Measurements from ENCODE around the gene POLA1.

Gene POLA1

GRCh38 chrX:24877854-24878650, 184.3 kb downstream of the POLA1 start:
- no peak for DNase-seq (ENCODE audit: low read depth in 2 of 2)

- DNase-seq (ENCODE audit: low read depth in 2 of 2), result no peak
Observed at GRCh38 chrX:24879679-24880078, 186.0 kb downstream of the POLA1 start.

- no peak for DNase-seq (ENCODE audit: low read depth in 2 of 2)
Observed at GRCh38 chrX:24886916-24887315, 193.2 kb downstream of the POLA1 start.

- DNase-seq (ENCODE audit: low read depth in 2 of 2), result no peak
Observed at GRCh38 chrX:24890677-24891076, 197.0 kb downstream of the POLA1 start.

- DNase-seq (ENCODE audit: low read depth in 2 of 2), result no peak
Observed at GRCh38 chrX:24899391-24899790, 205.7 kb downstream of the POLA1 start.

- no peak for DNase-seq (ENCODE audit: low read depth in 2 of 2)
Observed at GRCh38 chrX:24900234-24900633, 206.5 kb downstream of the POLA1 start.

- DNase-seq (ENCODE audit: low read depth in 2 of 2), result no peak
Observed at GRCh38 chrX:24902806-24903205, 209.1 kb downstream of the POLA1 start.

GRCh38 chrX:24918715-24919114, 225.0 kb downstream of the POLA1 start:
- no peak for DNase-seq (ENCODE audit: low read depth in 2 of 2)

GRCh38 chrX:24920769-24921168, 227.1 kb downstream of the POLA1 start:
- no peak for DNase-seq (ENCODE audit: low read depth in 2 of 2)

- DNase-seq (ENCODE audit: low read depth in 2 of 2), result no peak
Observed at GRCh38 chrX:24925430-24925829, 231.7 kb downstream of the POLA1 start.

- DNase-seq (ENCODE audit: low read depth in 2 of 2), result no peak
Observed at GRCh38 chrX:24927372-24927771, 233.7 kb downstream of the POLA1 start.

GRCh38 chrX:24928114-24928513, 234.4 kb downstream of the POLA1 start:
- no peak for DNase-seq (ENCODE audit: low read depth in 2 of 2)

GRCh38 chrX:24934279-24934678, 240.6 kb downstream of the POLA1 start:
- DNase-seq (ENCODE audit: low read depth in 2 of 2), result no peak

- DNase-seq (ENCODE audit: low read depth in 2 of 2), result no peak
Observed at GRCh38 chrX:24945009-24945408, 251.3 kb downstream of the POLA1 start.

GRCh38 chrX:24946369-24946768, 252.7 kb downstream of the POLA1 start:
- no peak for DNase-seq (ENCODE audit: low read depth in 2 of 2)

GRCh38 chrX:24954732-24955131, 261.0 kb downstream of the POLA1 start:
- DNase-seq (ENCODE audit: low read depth in 2 of 2), result no peak

- no peak for DNase-seq (ENCODE audit: low read depth in 2 of 2)
Observed at GRCh38 chrX:24955372-24955930, 261.7 kb downstream of the POLA1 start.

GRCh38 chrX:24956828-24957227, 263.1 kb downstream of the POLA1 start:
- no peak for DNase-seq (ENCODE audit: low read depth in 2 of 2)

GRCh38 chrX:24961809-24962208, 268.1 kb downstream of the POLA1 start:
- DNase-seq (ENCODE audit: low read depth in 2 of 2), result no peak

GRCh38 chrX:24963823-24964222, 270.1 kb downstream of the POLA1 start:
- DNase-seq (ENCODE audit: low read depth in 2 of 2), result no peak

GRCh38 chrX:24965372-24965771, 271.7 kb downstream of the POLA1 start:
- DNase-seq (ENCODE audit: low read depth in 2 of 2), result no peak

- no peak for DNase-seq (ENCODE audit: low read depth in 2 of 2)
Observed at GRCh38 chrX:24969812-24970211, 276.1 kb downstream of the POLA1 start.

GRCh38 chrX:24979081-24979480, 285.4 kb downstream of the POLA1 start:
- no peak for DNase-seq (ENCODE audit: low read depth in 2 of 2)

GRCh38 chrX:24981030-24981429, 287.3 kb downstream of the POLA1 start:
- no peak for DNase-seq (ENCODE audit: low read depth in 2 of 2)

All from stimulated activated CD4-positive, alpha-beta T cell treated with anti-CD3 and anti-CD28 coated beads, Interleukin-12 subunit alpha, Interleukin-12 subunit beta, amount 100 ng/mL, for 24 hours (primary cell).